Ramos (cell line): ENCODE data around the gene LRP4.

ENCODE experiments used
- in situ Hi-C: fragments of 300-500 bp; cut with MboI; formaldehyde crosslinking; loops from one replicate; pipeline ENCODE4 v1.14.3; 2022; ENCODE audit warnings: low sequenced_read_pairs; ENCODE audit not compliant: unreplicated experiment

LRP4 gene

DNA sequence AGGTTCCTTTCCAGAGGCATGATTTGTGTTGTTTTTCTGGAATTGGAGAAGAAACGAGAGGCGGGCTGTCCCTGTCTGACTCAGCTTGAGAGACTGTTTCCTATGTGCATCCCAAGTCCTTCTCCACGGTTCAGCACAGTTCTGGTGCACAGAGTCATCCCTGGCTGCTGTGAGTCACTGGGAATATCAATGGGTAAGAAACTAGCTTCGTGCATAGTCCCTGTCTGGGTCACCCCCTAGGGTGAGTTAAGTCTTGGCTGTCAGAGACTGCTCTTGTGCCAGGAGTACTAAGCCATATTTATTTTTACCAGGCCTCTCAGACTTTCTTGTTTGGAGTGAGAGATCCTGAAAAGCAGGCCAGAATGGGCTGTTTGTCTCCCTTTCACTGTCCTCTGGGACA lies 2.4 kb upstream of the LRP4 start:
- in situ Hi-C loops, result loop anchor here (25.0 kb wide), 1 partner anchor 917 kb away; the partner anchor contains the start of gene NUP160

DNA sequence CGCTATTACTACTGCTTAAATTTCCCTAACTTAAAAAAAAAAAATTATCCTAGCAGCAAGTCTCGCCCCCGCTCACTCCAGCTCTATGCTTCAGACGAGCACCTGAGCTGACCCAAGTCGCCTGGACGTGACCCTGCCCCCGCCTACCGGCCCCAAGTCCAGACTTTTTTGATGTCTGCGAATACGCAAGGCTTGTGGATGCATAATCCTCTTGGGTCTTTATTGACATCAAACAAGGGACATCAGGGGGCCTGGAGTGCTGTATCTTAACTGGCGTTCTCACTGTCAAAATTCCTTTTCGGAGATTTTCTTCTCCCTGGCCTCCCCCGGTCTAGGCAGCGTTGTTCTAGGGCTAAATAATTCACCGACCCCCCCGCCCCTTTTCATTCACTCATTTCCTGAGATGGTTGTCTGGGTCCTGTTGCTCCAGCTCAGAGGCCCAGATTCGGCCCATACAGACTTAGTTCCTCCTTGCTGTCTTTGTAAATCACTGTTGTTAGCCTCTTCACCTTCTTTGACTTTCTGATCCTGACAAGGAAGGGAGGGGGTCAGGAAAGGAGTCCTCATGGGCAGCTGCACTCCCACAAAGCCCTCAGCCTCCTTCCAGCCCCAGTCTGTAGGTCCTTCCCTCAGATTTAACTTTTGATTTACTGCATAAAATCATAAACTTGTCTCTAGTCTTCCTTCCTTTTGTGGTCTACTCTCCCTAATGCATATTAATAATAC lies 601 bp upstream of the LRP4 start:
- in situ Hi-C loops, result loop anchor here (10.0 to 25.0 kb wide), 2 partner anchors 236 to 918 kb away; partner anchors contain the start of gene NUP160

DNA sequence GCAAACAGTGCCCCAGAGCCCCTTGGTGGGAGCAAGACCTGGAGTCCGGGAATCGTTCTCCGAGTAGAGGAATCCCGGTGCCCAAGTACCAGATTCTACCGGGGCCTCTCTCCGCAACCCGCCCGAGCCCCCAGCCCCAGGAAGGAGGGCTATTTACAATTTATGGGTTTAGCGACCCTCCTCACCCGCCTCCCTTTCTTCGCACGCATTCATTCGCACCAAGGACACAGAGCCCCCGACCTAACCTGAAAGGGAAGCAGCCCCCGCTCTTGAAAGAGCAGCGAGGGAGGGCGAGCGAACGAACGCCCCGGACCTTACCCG lies 628 bp downstream of the LRP4 start:
- in situ Hi-C loops, result loop anchor here (10.0 to 25.0 kb wide), 2 partner anchors 237 to 920 kb away; partner anchors contain the start of gene NUP160

- in situ Hi-C loops, result loop anchor here (10.0 to 25.0 kb wide), 2 partner anchors 238 to 920 kb away; partner anchors contain the start of gene NUP160
Observed at GRCh38 chr11:46917109-46917761, 1.1 kb downstream of the LRP4 start.

- in situ Hi-C loops, result loop anchor here (10.0 to 25.0 kb wide), 2 partner anchors 238 to 921 kb away; partner anchors contain the start of gene NUP160
Observed at GRCh38 chr11:46916286-46917108, 1.9 kb downstream of the LRP4 start.

GRCh38 chr11:46914910-46915309 lies 3.4 kb downstream of the LRP4 start:
- in situ Hi-C loops, result loop anchor here (10.0 to 25.0 kb wide), 2 partner anchors 240 to 922 kb away; partner anchors contain the start of gene NUP160

GRCh38 chr11:46914363-46914762 lies 4.0 kb downstream of the LRP4 start:
- in situ Hi-C loops, result loop anchor here (10.0 to 25.0 kb wide), 2 partner anchors 240 to 923 kb away; partner anchors contain the start of gene NUP160

- in situ Hi-C loops, result loop anchor here (10.0 to 25.0 kb wide), 2 partner anchors 241 to 924 kb away; partner anchors contain the start of gene NUP160
Observed at GRCh38 chr11:46913484-46913883, 4.9 kb downstream of the LRP4 start.

DNA sequence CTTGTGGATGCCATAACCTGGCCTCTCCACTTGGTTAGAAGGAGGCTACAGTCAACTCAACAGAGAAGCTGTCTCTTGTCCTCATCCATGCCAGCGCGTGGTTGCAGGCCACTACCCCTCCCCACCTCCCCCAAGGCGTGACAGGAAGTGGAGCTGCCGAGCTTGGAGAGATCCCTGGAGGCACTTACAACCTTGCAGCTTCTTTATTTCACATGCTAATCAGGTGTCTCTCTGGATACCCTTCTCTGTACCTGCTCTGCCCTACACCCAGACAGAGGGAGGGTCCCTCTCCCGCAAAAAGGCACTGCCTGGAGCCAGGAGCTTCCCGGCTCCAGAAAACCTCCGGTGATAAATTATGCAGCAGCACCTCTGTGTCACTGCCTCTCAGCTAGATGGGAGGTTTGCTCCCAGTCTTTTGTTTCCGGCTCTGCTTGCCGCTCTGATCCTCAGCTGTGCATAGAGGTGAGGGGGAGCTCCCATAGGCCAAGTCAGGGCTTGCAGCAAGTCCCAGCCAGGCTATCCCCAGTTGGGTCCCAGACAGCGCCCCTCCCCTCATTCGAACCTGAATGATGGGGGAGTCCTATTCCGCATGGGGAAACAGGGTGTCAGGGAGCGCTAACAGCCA lies 5.7 kb downstream of the LRP4 start:
- in situ Hi-C loops, result loop anchor here (10.0 to 25.0 kb wide), 2 partner anchors 242 to 925 kb away; partner anchors contain the start of gene NUP160

GRCh38 chr11:46907606-46908005 lies 10.7 kb downstream of the LRP4 start:
- in situ Hi-C loops, result loop anchor here (25.0 kb wide), 1 partner anchor 930 kb away; the partner anchor contains the start of gene NUP160

DNA sequence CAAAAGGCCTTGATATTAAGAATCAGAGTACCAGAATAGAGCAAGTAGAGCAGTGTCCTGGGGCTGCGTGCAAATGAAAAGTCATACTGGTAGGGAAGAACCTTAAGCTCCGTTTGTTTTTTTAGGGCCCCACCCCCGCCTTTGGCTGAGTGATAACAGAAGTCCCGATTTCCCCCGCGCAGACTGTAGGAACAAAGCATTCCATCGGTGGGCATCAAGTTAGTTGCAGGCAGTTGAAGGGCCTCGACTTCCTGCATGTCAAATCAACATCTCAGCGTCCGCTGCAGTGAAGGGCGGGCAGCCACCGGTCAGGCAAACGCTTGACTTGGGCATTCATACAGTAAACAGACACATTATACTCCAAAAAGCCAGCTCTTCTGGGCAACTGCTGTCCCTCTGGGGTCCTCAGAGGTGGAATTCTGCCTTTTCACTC lies 11.7 kb downstream of the LRP4 start:
- in situ Hi-C loops, result loop anchor here (25.0 kb wide), 1 partner anchor 931 kb away; the partner anchor contains the start of gene NUP160

DNA sequence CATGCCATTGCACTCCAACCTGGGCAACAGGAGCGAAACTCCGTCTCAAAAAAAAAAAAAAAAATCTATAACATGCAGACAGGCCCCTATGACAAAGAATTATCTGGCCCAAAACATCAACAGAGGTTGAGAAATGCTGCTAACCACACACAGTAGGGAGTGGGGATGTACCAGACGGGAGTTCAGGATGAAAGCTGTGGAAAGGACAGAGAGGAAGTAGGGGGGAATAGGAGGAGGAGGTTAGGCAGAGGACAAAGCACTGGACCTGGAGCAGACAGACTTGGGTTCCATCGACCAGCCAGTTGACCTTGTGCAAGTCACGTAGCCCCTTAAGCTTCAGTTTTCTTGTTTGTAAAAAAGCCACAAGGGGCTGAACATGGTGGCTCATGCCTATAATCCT lies 12.5 kb downstream of the LRP4 start:
- in situ Hi-C loops, result loop anchor here (25.0 kb wide), 1 partner anchor 931 kb away; the partner anchor contains the start of gene NUP160

DNA sequence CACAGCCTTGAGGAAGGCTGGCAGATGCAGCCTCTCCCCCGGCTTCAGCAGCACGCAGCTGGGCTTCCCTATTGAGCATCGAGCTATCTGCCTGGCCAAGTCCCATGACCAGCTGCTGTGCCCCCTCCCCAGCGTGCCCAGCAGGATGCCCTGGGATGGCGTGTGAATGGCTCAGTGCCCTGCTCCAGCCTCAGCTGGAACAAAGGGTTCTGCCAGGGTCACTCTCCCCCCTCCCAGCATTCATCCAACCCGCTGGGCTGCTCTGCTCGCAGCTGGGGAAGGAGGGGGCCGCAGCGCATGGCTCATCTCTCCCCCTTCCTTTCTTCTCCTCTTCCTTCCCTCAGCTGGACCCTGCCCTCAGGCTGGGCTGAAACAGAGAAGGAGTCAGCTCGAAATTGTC lies 14.5 kb downstream of the LRP4 start:
- in situ Hi-C loops, result loop anchor here (25.0 kb wide), 1 partner anchor 933 kb away; the partner anchor contains the start of gene NUP160

DNA sequence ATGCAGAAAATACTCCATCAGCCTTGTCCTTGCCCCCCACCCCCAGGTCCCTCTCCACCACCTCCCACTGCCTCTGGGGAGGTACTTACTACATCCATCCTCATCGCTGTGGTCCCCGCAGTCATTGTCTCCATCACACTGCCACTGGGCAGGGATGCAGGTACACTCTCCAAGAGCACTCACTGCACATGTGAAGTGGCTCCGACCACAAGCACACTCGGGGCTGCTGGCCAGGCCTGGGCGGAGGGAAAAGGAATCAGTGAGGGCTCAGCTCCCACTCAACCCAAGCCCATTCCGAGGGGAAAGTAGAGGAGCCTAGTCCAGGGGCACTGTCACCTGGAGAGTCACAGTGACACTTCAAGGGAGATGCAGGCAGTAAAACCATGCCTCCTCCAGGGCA lies 15.7 kb downstream of the LRP4 start:
- in situ Hi-C loops, result loop anchor here (25.0 kb wide), 1 partner anchor 935 kb away; the partner anchor contains the start of gene NUP160

DNA sequence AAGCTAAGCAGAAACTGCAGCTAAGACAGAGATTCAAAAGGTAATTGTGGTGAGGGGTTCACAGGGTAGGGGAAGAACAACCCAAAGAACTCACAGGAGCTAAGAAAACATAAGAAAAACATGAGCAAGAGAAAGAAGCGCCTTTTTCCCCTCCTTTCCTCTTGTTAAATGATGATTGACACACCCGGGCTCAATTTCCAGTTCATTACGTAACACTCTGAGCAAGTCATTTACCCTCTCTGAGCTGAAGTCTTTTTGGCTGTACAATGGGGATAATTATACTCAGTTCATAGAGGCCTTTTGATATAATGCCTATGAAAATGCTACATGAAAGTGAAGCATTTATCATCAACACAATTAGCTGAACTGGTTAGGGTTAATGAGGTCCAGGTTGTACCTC lies 17.2 kb downstream of the LRP4 start:
- in situ Hi-C loops, result loop anchor here (25.0 kb wide), 1 partner anchor 936 kb away; the partner anchor contains the start of gene NUP160

DNA sequence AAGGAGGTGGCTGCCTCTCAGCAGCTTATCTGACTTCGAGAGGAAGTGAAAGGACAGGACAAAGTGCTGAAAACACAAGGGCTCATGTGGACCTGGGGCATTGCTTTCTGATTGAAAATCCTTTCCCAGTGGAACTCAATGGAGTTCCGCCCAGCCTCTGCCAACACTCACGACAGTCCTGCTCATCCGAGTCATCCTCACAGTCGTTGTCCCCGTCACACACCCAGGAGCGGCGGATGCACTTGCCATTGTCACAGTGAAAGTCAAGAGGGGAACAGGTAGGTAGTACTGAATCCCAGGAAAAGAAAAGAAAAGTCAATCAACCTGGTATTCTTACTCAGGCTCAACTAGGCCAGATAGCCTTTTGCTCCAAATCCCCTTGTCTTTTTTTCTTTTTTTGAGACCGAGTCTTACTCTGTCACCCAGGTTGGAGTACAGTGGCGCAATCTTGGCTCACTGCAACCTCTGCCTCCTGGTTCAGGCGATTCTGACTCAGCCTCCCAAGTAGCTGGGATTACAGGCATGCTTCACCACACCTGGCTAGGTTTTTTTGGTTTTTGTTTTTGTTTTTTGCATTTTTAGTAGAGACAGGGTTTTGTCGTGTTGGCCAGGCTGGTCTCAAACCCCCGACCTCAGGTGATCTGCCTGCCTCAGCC lies 18.1 kb downstream of the LRP4 start:
- in situ Hi-C loops, result loop anchor here (25.0 kb wide), 1 partner anchor 937 kb away; the partner anchor contains the start of gene NUP160

DNA sequence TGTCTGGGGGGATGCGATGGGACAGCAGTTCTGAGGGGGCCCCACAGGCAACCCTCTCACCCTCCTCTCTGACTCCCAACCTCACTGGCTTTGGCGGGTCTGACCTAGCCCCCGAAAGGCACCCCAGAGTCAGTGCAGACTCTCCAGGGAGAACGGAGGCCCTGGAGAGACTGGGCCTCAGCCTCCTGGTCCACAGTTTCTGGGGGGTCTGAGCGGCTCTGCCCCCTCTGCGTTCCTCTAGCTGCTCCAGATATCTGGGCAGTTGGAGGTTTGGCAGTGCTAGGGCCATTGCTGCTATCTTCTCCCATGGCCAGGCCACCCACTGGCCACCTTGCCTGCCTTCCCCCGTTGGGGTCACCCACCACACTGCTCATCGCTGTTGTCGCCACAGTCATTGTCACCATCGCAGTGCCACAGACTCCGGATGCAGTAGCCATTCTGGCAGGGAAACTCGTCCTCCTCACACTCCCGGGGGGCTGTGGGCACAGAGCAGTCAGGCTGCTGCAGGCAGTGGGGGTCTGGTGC lies 18.8 kb downstream of the LRP4 start:
- in situ Hi-C loops, result loop anchor here (25.0 kb wide), 1 partner anchor 938 kb away; the partner anchor contains the start of gene NUP160

DNA sequence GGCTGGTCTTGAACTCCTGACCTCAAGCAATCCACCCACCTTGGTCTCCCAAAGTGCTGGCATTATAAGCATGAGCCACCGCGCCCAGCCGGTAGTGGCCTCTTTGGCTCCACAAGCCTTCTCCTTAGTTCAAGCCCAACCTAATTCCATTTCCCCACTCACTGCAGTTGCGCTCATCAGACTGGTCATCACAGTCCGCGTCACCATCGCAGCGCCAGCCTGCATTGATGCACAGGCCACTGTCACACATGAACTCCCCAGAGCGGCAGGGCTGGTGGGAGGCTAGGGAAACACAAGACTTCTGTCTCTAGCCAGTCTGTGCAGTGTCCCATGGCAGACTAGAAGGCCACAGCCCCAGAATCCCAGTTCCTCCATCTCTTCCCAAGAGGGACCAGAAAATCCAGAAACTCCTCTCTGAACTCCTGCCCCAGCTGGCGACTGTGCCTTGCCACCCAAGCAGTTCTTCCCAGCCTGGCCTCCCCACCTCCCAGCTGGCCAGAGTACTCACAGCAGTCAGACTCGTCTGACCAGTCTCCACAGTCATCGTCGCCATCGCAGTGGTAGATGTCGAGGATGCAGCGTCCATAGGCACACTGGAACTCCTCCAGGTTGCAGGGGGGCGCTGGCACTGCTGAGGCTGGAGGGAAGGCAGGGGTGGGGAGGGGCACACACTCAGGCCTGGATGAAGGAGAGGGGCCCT lies 19.8 kb downstream of the LRP4 start:
- in situ Hi-C loops, result no loop called here
